ENCODE results near the gene TMEM212.

Gene TMEM212

DNA sequence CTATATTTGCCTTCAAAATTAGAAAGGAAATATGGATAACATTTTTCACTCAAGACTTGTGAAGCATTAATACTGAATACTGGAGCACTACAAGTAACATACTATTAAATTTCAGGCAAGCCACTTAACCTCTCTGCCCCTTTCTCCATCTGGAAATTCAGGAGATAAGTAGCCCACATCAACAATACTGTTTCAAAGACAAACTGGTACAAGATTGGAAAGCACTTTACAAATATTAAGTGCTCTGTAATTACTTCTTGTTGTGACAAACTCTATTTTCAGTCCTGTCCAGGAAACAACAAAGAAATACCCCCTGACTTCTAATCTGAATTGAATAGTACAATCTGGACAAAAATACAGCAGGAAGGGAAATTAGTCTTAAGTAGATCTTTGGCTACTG lies 49.3 kb downstream of the TMEM212 start:
- Histone ChIP-seq H2AFZ (ENCODE audit: low read length) (no peak overlapping the region), H3K9ac (ENCODE audit: low read depth, low read length, poor library complexity) (no peak overlapping the region)

DNA sequence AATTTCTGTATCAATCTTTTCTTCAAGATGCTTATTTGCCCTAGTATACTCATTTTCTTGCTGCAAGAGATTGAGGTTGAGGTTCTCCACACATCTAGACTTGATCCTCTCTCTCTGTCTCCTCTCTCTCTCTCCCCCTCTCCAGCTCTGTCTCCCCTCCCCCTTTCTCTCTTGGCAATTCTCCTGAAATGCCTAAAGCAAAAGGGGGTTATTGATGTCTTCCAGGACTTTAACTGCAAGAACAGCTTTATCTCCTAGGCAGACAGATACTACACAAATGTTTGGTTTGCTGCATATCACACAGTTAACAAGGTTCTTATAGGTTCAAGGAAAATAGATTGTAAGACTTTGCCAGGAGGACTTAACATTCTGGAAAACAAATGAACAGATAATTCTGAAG lies 52.1 kb downstream of the TMEM212 start:
- Histone ChIP-seq H3K4me2 (ENCODE audit: insufficient read depth, low read length, poor library complexity, severe bottlenecking) (no peak overlapping the region), H4K91ac (ENCODE audit: low read depth, low read length, poor library complexity) (no peak overlapping the region), H2BK12ac (ENCODE audit: low read length) (no peak overlapping the region), H3K27me3 (ENCODE audit: control insufficient read depth in 3 of 3, insufficient read depth in 3 of 3, low read depth in 1 of 3, low read length in 3 of 3) (no peaks in the 10 kb centered on the region), H3K9me3 (replicated peaks in 1 of 2; ENCODE audit: control insufficient read depth in 2 of 2, insufficient read depth in 1 of 2, low read depth in 1 of 2, low read length in 2 of 2) (no peaks in the 10 kb centered on the region), H3K79me1 (ENCODE audit: low read depth, low read length) (no peaks in the 10 kb centered on the region), H2BK120ac (ENCODE audit: low read depth, low read length) (no peak overlapping the region), H3K4me1 (ENCODE audit: control insufficient read depth in 2 of 2, insufficient read depth in 1 of 2, low read depth in 1 of 2, low read length in 2 of 2) (no peaks in the 10 kb centered on the region), H2BK15ac (ENCODE audit: low read length) (no peak overlapping the region), H3K36me3 (replicated peaks in 1 of 2; ENCODE audit: control insufficient read depth in 2 of 2, insufficient read depth in 2 of 2, low read length in 2 of 2) (no peaks in the 10 kb centered on the region), H4K8ac (ENCODE audit: low read depth, low read length) (no peak overlapping the region), H3K14ac (ENCODE audit: low read length) (no peak overlapping the region), H3K23ac (ENCODE audit: low read depth, low read length, poor library complexity) (no peak overlapping the region), H3K9ac (ENCODE audit: low read depth, low read length, poor library complexity) (no peak overlapping the region), H3K27ac (replicated peaks; ENCODE audit: low read length) (no peak overlapping the region), H2AFZ (ENCODE audit: low read length) (no peak overlapping the region), H3K4me3 (ENCODE audit: low read length in 2 of 2) (no peak overlapping the region), H2BK5ac (ENCODE audit: low read length) (no peak overlapping the region), H3K18ac (ENCODE audit: low read length) (no peak overlapping the region), H2AK5ac (ENCODE audit: low read depth, low read length) (no peak overlapping the region), H3K4ac (ENCODE audit: low read length) (no peak overlapping the region)
- DNase-seq (ENCODE audit: low spot score), result no peak

More for the DNA sequence above, 49.3 kb downstream of the TMEM212 start:
- no peak overlapping the region for H4K8ac ChIP-seq (ENCODE audit: low read depth, low read length)
- no peak overlapping the region for H3K23ac ChIP-seq (ENCODE audit: low read depth, low read length, poor library complexity)
- no peak overlapping the region for H3K18ac ChIP-seq (ENCODE audit: low read length)
- no peak overlapping the region for H3K4me2 ChIP-seq (ENCODE audit: insufficient read depth, low read length, poor library complexity, severe bottlenecking)
- H2AK5ac ChIP-seq (ENCODE audit: low read depth, low read length), result no peak overlapping the region
- H2BK15ac ChIP-seq (ENCODE audit: low read length), result no peak overlapping the region
- H3K27me3 ChIP-seq (ENCODE audit: control insufficient read depth in 3 of 3, insufficient read depth in 3 of 3, low read depth in 1 of 3, low read length in 3 of 3), result no peaks in the 10 kb centered on the region
- H2BK5ac ChIP-seq (ENCODE audit: low read length), result no peak overlapping the region
- H4K91ac ChIP-seq (ENCODE audit: low read depth, low read length, poor library complexity), result no peak overlapping the region
- H3K4me3 ChIP-seq (ENCODE audit: low read length in 2 of 2), result no peak overlapping the region
- H3K79me1 ChIP-seq (ENCODE audit: low read depth, low read length), result no peaks in the 10 kb centered on the region
- no peaks in the 10 kb centered on the region for H3K4me1 ChIP-seq (ENCODE audit: control insufficient read depth in 2 of 2, insufficient read depth in 1 of 2, low read depth in 1 of 2, low read length in 2 of 2)
- peaks cover 0 to 6% of the 10 kb centered on the region in 2 donors for H3K9me3 ChIP-seq (replicated peaks in 1 of 2; ENCODE audit: control insufficient read depth in 2 of 2, insufficient read depth in 1 of 2, low read depth in 1 of 2, low read length in 2 of 2)
- no peak overlapping the region for H2BK12ac ChIP-seq (ENCODE audit: low read length)
- H3K36me3 ChIP-seq (replicated peaks in 1 of 2; ENCODE audit: control insufficient read depth in 2 of 2, insufficient read depth in 2 of 2, low read length in 2 of 2), result no peaks in the 10 kb centered on the region
- H3K27ac ChIP-seq (replicated peaks; ENCODE audit: low read length), result no peak overlapping the region
- no peak overlapping the region for H3K4ac ChIP-seq (ENCODE audit: low read length)
- H3K14ac ChIP-seq (ENCODE audit: low read length), result no peak overlapping the region
- no peak overlapping the region for H2BK120ac ChIP-seq (ENCODE audit: low read depth, low read length)
- no peak for DNase-seq (ENCODE audit: low spot score)

DNA sequence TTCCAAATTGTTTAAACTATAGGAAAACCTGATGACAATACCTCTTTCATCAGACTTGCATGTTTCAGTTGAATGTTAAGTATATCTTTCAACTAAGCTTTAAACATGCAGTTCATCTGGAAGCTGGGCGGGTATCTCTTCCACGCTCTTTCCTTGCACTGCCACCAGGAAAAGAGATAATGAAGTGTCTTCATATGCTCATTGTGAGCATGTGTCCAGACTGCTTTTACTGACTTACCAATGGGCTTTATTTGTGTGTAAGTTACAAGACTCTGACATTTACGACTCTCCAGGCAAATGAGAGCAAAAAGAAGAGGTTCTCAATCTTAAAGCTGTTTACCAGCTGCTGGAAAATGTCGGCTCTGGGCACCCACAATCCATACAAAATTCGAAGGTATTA lies 52.8 kb downstream of the TMEM212 start:
- no CpG with 5 or more reads among the region's 5 CpGs for WGBS, 2 donors (ENCODE audit: extremely low coverage in 2 of 2, insufficient read length in 2 of 2, insufficient replicate concordance in 1 of 2)
- H3K23ac ChIP-seq (ENCODE audit: low read depth, low read length, poor library complexity), result no peak overlapping the region
- H3K4me2 ChIP-seq (ENCODE audit: insufficient read depth, low read length, poor library complexity, severe bottlenecking), result no peak overlapping the region
- no peak overlapping the region for H2AK5ac ChIP-seq (ENCODE audit: low read depth, low read length)
- no peak overlapping the region for H3K14ac ChIP-seq (ENCODE audit: low read length)
- H3K79me1 ChIP-seq (ENCODE audit: low read depth, low read length), result no peaks in the 10 kb centered on the region
- H2BK120ac ChIP-seq (ENCODE audit: low read depth, low read length), result no peak overlapping the region
- no peak overlapping the region for H3K18ac ChIP-seq (ENCODE audit: low read length)
- no peak overlapping the region for H3K9ac ChIP-seq (ENCODE audit: low read depth, low read length, poor library complexity)
- no peak overlapping the region for H2BK5ac ChIP-seq (ENCODE audit: low read length)
- H3K9me3 ChIP-seq (replicated peaks in 1 of 2; ENCODE audit: control insufficient read depth in 2 of 2, insufficient read depth in 1 of 2, low read depth in 1 of 2, low read length in 2 of 2), result no peaks in the 10 kb centered on the region
- no peak overlapping the region for H3K4me3 ChIP-seq (ENCODE audit: low read length in 2 of 2)
- H4K91ac ChIP-seq (ENCODE audit: low read depth, low read length, poor library complexity), result no peak overlapping the region
- no peak overlapping the region for H3K4ac ChIP-seq (ENCODE audit: low read length)
- H3K27me3 ChIP-seq (ENCODE audit: control insufficient read depth in 3 of 3, insufficient read depth in 3 of 3, low read depth in 1 of 3, low read length in 3 of 3), result no peaks in the 10 kb centered on the region
- no peaks in the 10 kb centered on the region for H3K4me1 ChIP-seq (ENCODE audit: control insufficient read depth in 2 of 2, insufficient read depth in 1 of 2, low read depth in 1 of 2, low read length in 2 of 2)
- H4K8ac ChIP-seq (ENCODE audit: low read depth, low read length), result no peak overlapping the region
- no peak overlapping the region for H2BK15ac ChIP-seq (ENCODE audit: low read length)
- no peak overlapping the region for H2BK12ac ChIP-seq (ENCODE audit: low read length)
- H3K36me3 ChIP-seq (replicated peaks in 1 of 2; ENCODE audit: control insufficient read depth in 2 of 2, insufficient read depth in 2 of 2, low read length in 2 of 2), result no peaks in the 10 kb centered on the region
- no peak for DNase-seq (ENCODE audit: low spot score)
- no peak overlapping the region for H3K27ac ChIP-seq (replicated peaks; ENCODE audit: low read length)
- no peak overlapping the region for H2AFZ ChIP-seq (ENCODE audit: low read length)

DNA sequence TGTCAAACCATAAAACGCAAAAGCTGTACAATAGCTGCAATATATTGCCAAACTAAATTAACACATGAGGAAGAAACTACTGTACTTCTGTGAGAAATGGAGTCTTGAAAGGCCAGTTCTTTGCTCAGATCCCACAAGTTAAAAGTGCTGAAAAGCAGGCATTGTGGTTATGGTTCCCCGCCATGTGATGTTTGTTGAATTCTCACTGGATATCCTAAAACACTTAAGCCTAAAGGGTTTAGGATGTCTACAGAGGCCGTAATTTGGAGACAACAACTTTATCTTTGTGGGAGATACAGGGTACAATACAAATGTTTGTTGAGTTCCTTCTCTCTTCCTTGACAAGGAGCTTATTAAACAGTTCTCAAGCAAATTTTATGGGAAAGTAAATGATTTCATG lies 53.2 kb downstream of the TMEM212 start:
- no peak overlapping the region for H2BK120ac ChIP-seq (ENCODE audit: low read depth, low read length)
- WGBS, 2 donors (ENCODE audit: extremely low coverage in 2 of 2, insufficient read length in 2 of 2, insufficient replicate concordance in 1 of 2), result no CpG with 5 or more reads among the region's 3 CpGs
- no peak overlapping the region for H3K27ac ChIP-seq (replicated peaks; ENCODE audit: low read length)
- no peak overlapping the region for H3K4me2 ChIP-seq (ENCODE audit: insufficient read depth, low read length, poor library complexity, severe bottlenecking)
- H3K23ac ChIP-seq (ENCODE audit: low read depth, low read length, poor library complexity), result no peak overlapping the region
- no peak overlapping the region for H4K8ac ChIP-seq (ENCODE audit: low read depth, low read length)
- no peaks in the 10 kb centered on the region for H3K27me3 ChIP-seq (ENCODE audit: control insufficient read depth in 3 of 3, insufficient read depth in 3 of 3, low read depth in 1 of 3, low read length in 3 of 3)
- no peaks in the 10 kb centered on the region for H3K4me1 ChIP-seq (ENCODE audit: control insufficient read depth in 2 of 2, insufficient read depth in 1 of 2, low read depth in 1 of 2, low read length in 2 of 2)
- no peak overlapping the region for H3K4ac ChIP-seq (ENCODE audit: low read length)
- H3K14ac ChIP-seq (ENCODE audit: low read length), result no peak overlapping the region
- no peak overlapping the region for H4K91ac ChIP-seq (ENCODE audit: low read depth, low read length, poor library complexity)
- no peak overlapping the region for H2BK12ac ChIP-seq (ENCODE audit: low read length)
- H2BK5ac ChIP-seq (ENCODE audit: low read length), result no peak overlapping the region
- H3K9me3 ChIP-seq (replicated peaks in 1 of 2; ENCODE audit: control insufficient read depth in 2 of 2, insufficient read depth in 1 of 2, low read depth in 1 of 2, low read length in 2 of 2), result no peaks in the 10 kb centered on the region
- no peaks in the 10 kb centered on the region for H3K36me3 ChIP-seq (replicated peaks in 1 of 2; ENCODE audit: control insufficient read depth in 2 of 2, insufficient read depth in 2 of 2, low read length in 2 of 2)
- no peak overlapping the region for H2AFZ ChIP-seq (ENCODE audit: low read length)
- no peak overlapping the region for H3K18ac ChIP-seq (ENCODE audit: low read length)
- no peak for DNase-seq (ENCODE audit: low spot score)
- H3K79me1 ChIP-seq (ENCODE audit: low read depth, low read length), result no peaks in the 10 kb centered on the region
- no peak overlapping the region for H2BK15ac ChIP-seq (ENCODE audit: low read length)
- H3K9ac ChIP-seq (ENCODE audit: low read depth, low read length, poor library complexity), result no peak overlapping the region
- no peak overlapping the region for H2AK5ac ChIP-seq (ENCODE audit: low read depth, low read length)
- no peak overlapping the region for H3K4me3 ChIP-seq (ENCODE audit: low read length in 2 of 2)

All from neuronal stem cell (in vitro differentiated cells).